Measurements from ENCODE around the gene FYN. TPM values are rescaled to one million over a fixed set of nuclear protein-coding genes. Genes with fewer than 3 reads are reported as not detected.

FYN gene
- total and polyA plus RNA-seq, 2 of the 8 experiments (the other 6 are each of a cell fraction or from before 2014, with no cell fraction given): 46.8 to 97.2 TPM

DNA sequence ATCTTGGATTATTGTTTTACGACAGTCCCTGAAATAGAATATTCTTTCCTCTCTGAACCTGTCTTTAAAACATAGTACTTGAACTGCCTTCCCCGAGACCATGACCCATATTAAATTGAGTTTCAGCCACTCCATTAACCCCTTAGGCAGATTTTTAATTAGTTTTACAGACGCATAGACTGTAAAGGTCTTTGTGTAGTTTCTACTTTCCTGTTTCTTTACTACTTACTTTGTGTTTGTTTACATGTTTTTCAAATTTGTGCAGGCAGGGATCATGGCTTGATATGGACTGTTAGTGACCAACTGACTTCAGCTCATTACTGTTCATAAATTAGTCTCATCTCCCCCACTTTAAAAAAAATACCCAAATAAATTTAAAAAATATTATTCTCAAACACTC lies 53.8 kb downstream of the FYN start:
- Histone ChIP-seq H2AFZ (ENCODE audit: low read length) (no peak overlapping the region), H3K23ac (ENCODE audit: insufficient read length) (no peak overlapping the region), H3K9me3 (ENCODE audit: insufficient read depth in 2 of 2, low read depth in 1 of 2, low read length in 1 of 2) (peaks cover 5 to 9% of the 10 kb centered on the region in 2 experiments; a peak in 3 of 4 replicates), H3K4ac (replicated peaks; ENCODE audit: insufficient read length, low read depth, low read length) (no peak overlapping the region), H2BK20ac (ENCODE audit: low read length) (no peak overlapping the region), H3K27me3 (replicated peaks in 1 of 4; ENCODE audit: control insufficient read depth in 3 of 4, extremely low read depth in 1 of 4, insufficient read depth in 3 of 4, low read length in 3 of 4) (no peaks in the 10 kb centered on the region), H3K4me2 (ENCODE audit: insufficient read depth in 1 of 2, low read depth in 2 of 2, low read length in 2 of 2) (no peak overlapping the region), H4K5ac (ENCODE audit: insufficient read length, low read depth, low read length) (no peak overlapping the region), H3K27ac (ENCODE audit: low read depth, low read length) (no peak overlapping the region), H3K14ac (ENCODE audit: insufficient read length) (no peak overlapping the region), H2BK5ac (ENCODE audit: low read depth, low read length) (no peak overlapping the region), H3K79me1 (ENCODE audit: low read depth, low read length) (peaks cover 4% of the 10 kb centered on the region; the same call in 1 of the 2 replicates), H2BK120ac (replicated peaks; ENCODE audit: low read depth, low read length) (no peak overlapping the region), H4K91ac (replicated peaks; ENCODE audit: insufficient read length, low read length) (no peak overlapping the region), H2AK5ac (ENCODE audit: low read depth, low read length) (no peak overlapping the region), H3K56ac (replicated peaks; ENCODE audit: insufficient read length, low read depth, low read length) (no peak overlapping the region), H3K4me3 (ENCODE audit: extremely low read depth in 1 of 4, insufficient read depth in 2 of 4, low read depth in 3 of 4, low read length in 4 of 4) (no peak overlapping the region), H2BK15ac (ENCODE audit: low read length) (no peak overlapping the region), H3K18ac (ENCODE audit: extremely low read depth, low read length) (no peak overlapping the region), H4K8ac (ENCODE audit: extremely low read depth, insufficient read depth, low read length) (no peak overlapping the region), H3K36me3 (ENCODE audit: control insufficient read depth in 2 of 4, insufficient read depth in 4 of 4, low read length in 3 of 4) (no peaks in the 10 kb centered on the region; a peak in 1 of 8 replicates), H3K23me2 (ENCODE audit: low read depth, low read length) (no peaks in the 10 kb centered on the region), H4K20me1 (replicated peaks in 1 of 2; ENCODE audit: control insufficient read depth in 1 of 2, insufficient read depth in 2 of 2, low read length in 2 of 2) (no peaks in the 10 kb centered on the region), H3K4me1 (replicated peaks in 1 of 4; ENCODE audit: control insufficient read depth in 3 of 4, insufficient read depth in 4 of 4, low read length in 3 of 4) (no peaks in the 10 kb centered on the region), H2BK12ac (ENCODE audit: low read depth, low read length) (no peak overlapping the region), H3K9ac (replicated peaks in 1 of 4; ENCODE audit: extremely low read depth in 1 of 4, low read depth in 3 of 4, low read length in 3 of 4) (no peak overlapping the region), H3K79me2 (ENCODE audit: control insufficient read depth in 1 of 2, insufficient read depth in 2 of 2, low read length in 2 of 2) (peaks cover 4 to 10% of the 10 kb centered on the region in 2 experiments; a peak in 3 of 4 replicates)
- ChIA-PET CTCF (ENCODE audit: partially characterized antibody) (interaction anchor here (1.1 to 1.4 kb wide), 2 partner anchors 76 to 209 kb away, joined by 4 read pairs; no protein-coding TSS in a partner anchor), POLR2A (ENCODE audit: partially characterized antibody) (no interaction called here)
- TF ChIP-seq, protein P1, sequence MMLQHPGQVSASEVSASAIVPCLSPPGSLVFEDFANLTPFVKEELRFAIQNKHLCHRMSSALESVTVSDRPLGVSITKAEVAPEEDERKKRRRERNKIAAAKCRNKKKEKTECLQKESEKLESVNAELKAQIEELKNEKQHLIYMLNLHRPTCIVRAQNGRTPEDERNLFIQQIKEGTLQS (IDR thresholded peaks at IDR 0.05; ENCODE audit: insufficient read depth, low read depth, low read length): no peak
- TF ChIP-seq, protein P2, sequence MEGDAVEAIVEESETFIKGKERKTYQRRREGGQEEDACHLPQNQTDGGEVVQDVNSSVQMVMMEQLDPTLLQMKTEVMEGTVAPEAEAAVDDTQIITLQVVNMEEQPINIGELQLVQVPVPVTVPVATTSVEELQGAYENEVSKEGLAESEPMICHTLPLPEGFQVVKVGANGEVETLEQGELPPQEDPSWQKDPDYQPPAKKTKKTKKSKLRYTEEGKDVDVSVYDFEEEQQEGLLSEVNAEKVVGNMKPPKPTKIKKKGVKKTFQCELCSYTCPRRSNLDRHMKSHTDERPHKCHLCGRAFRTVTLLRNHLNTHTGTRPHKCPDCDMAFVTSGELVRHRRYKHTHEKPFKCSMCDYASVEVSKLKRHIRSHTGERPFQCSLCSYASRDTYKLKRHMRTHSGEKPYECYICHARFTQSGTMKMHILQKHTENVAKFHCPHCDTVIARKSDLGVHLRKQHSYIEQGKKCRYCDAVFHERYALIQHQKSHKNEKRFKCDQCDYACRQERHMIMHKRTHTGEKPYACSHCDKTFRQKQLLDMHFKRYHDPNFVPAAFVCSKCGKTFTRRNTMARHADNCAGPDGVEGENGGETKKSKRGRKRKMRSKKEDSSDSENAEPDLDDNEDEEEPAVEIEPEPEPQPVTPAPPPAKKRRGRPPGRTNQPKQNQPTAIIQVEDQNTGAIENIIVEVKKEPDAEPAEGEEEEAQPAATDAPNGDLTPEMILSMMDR (IDR thresholded peaks at IDR 0.05; ENCODE audit: control extremely low read depth in 1 of 3, insufficient read depth in 1 of 3, low read depth in 1 of 3, low read length in 3 of 3): no peak
- no peak for TF ChIP-seq SIX5 (IDR thresholded peaks at IDR 0.05; ENCODE audit: low read depth, low read length)
- no peak for TF ChIP-seq NRF1 (IDR thresholded peaks at IDR 0.05; ENCODE audit: low read depth, low read length)
- no peak for TF ChIP-seq YY1 (IDR thresholded peaks at IDR 0.05; ENCODE audit: low read depth, low read length)
- TF ChIP-seq POLR2A (IDR thresholded peaks at IDR 0.05; ENCODE audit: control extremely low read depth in 1 of 2, low read depth in 2 of 2, low read length in 2 of 2): no peak
- TF ChIP-seq TBP (IDR thresholded peaks at IDR 0.05; ENCODE audit: low read depth, low read length): no peak
- no peak for TF ChIP-seq EGR1 (IDR thresholded peaks at IDR 0.05; ENCODE audit: borderline replicate concordance, low read depth, low read length)
- no peak for TF ChIP-seq BCL11A (IDR thresholded peaks at IDR 0.05; ENCODE audit: low read depth in 2 of 2, low read length in 2 of 2)
- TF ChIP-seq MAFK (IDR thresholded peaks at IDR 0.05; ENCODE audit: low read depth, low read length): no peak
- TF ChIP-seq CBX8 (IDR thresholded peaks at IDR 0.05; ENCODE audit: borderline replicate concordance, low read depth, low read length): no peak
- FAIRE-seq (no peak), DNase-seq (ENCODE audit: low read depth in 1 of 2, low spot score in 2 of 2) (no peak)
- 90% methylated on average over 3 of the region's 3 CpGs; no CpG with 5 or more reads in 1 of the 2 experiments for WGBS, 2 experiments (ENCODE audit: extremely low coverage in 1 of 2, insufficient coverage in 1 of 2, insufficient read length in 1 of 2, insufficient replicate concordance in 2 of 2, low coverage in 1 of 2, low lambda C conversion rate in 2 of 2, missing lambda C conversion rate in 1 of 2)
